ENCODE results near the gene SCN2B.

Gene SCN2B

DNA sequence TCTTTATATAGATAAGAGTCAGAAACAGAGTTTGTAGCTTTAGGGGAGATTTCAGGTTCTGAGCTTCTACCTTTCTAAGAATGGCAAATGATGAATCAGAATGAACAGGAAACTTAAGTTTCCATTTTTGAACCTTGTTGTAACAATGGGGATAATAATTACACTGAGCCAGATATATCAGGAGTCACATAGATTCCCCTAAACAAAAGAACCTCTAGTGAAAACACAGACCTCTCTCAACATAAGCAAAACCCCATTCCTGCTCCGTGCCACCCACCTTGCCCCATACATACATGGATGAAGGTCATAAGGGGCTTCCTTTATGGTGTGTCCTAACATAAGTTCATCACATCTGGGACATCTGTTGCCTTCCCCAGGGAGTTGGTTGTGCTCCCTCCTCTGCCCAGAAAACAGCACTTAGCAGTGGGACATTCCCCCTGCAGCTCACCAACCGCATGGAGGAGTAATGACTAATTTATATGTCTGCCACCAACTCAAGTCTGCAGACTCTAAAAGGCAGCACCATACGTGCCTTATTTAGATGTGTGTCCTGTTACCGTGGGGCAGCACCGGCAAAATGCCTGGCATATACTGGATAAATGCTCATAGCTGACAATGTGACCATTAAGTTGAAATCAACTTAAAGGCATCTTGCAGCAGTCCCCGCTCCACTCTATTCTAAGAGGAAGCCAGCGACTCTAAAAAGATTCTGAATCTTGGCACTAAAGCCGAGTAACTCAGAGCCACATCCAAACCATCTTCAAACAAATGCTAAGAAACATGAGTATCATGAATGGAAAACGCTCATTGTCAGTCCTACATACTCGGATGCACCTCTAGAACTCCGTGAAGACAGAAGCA, 40.4 kb upstream of the SCN2B start:
- Histone ChIP-seq H3K4me3 (ENCODE audit: low read length in 2 of 2) (peak overlapping the region in 1 of 2 donors; percentile 13), H3K4me1 (ENCODE audit: control insufficient read depth in 2 of 2, insufficient read depth in 2 of 2, low read length in 2 of 2) (peaks cover 27 to 30% of the 10 kb centered on the region in 2 donors)

DNA sequence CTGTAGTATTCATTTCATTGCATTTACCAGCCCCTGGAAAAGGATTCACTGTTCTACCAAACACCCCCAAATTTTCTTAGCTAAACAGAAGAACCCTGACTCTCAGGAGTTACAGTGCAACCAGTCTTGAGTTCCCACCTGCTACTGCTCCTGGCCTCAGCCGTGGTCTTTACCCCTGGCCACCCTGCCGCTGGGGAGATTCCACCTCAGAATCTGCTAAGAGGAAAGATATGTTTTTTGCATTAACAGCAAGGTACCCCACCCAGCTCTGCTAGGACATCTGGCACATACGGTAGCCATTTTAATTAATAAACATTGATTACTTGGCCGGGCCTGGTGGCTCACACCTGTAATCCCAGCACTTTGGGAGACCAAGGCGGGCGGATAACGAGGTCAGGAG, 39.3 kb upstream of the SCN2B start:
- Histone ChIP-seq H3K27me3 (ENCODE audit: control insufficient read depth in 2 of 2, insufficient read depth in 2 of 2, low read length in 2 of 2) (no peaks in the 10 kb centered on the region), H3K4me3 (ENCODE audit: low read length in 2 of 2) (no peak overlapping the region), H3K9me3 (ENCODE audit: control insufficient read depth in 2 of 2, low read length in 2 of 2) (no peaks in the 10 kb centered on the region), H3K4me1 (ENCODE audit: control insufficient read depth in 2 of 2, insufficient read depth in 2 of 2, low read length in 2 of 2) (peaks cover 33 to 35% of the 10 kb centered on the region in 2 donors), H3K36me3 (ENCODE audit: control insufficient read depth in 2 of 2, insufficient read depth in 2 of 2, low read length in 2 of 2) (no peaks in the 10 kb centered on the region), H3K9ac (ENCODE audit: low read depth in 1 of 2, low read length in 2 of 2) (no peak overlapping the region), H3K27ac (ENCODE audit: low read depth in 2 of 2, low read length in 2 of 2) (peak overlapping the region in 1 of 2 donors; percentile 50)

More for the DNA sequence above, 40.4 kb upstream of the SCN2B start:
- Histone ChIP-seq H3K36me3 (ENCODE audit: control insufficient read depth in 2 of 2, insufficient read depth in 2 of 2, low read length in 2 of 2) (no peaks in the 10 kb centered on the region), H3K9ac (ENCODE audit: low read depth in 1 of 2, low read length in 2 of 2) (no peak overlapping the region), H3K27me3 (ENCODE audit: control insufficient read depth in 2 of 2, insufficient read depth in 2 of 2, low read length in 2 of 2) (peaks cover 0 to 3% of the 10 kb centered on the region in 2 donors), H3K27ac (ENCODE audit: low read depth in 2 of 2, low read length in 2 of 2) (peak overlapping the region; percentile 4 to 35), H3K9me3 (ENCODE audit: control insufficient read depth in 2 of 2, low read length in 2 of 2) (no peaks in the 10 kb centered on the region)

DNA sequence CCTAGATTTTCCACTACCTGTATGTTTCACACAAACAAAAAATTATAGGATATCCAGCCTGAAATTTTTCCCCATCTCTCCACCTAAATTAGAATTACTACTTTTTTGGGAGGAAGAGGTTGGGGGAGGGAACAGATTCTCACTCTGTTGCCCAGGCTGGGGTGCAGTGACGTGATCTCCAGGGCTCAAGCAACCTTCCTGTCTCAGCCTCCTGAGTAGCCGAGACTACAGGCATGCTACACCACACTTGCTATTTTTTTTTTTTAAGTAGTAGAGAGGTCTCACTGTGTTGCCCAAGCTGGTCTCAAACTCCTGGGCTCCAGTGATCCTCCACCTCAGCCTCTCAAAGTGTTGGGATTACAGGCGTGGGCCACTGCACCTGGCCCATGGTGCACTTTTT, 38.8 kb upstream of the SCN2B start:
- Histone ChIP-seq H3K9ac (ENCODE audit: low read depth in 1 of 2, low read length in 2 of 2) (no peak overlapping the region), H3K27ac (ENCODE audit: low read depth in 2 of 2, low read length in 2 of 2) (peak overlapping the region in 1 of 2 donors; percentile 83), H3K4me3 (ENCODE audit: low read length in 2 of 2) (no peak overlapping the region), H3K4me1 (ENCODE audit: control insufficient read depth in 2 of 2, insufficient read depth in 2 of 2, low read length in 2 of 2) (peaks cover 33 to 36% of the 10 kb centered on the region in 2 donors), H3K36me3 (ENCODE audit: control insufficient read depth in 2 of 2, insufficient read depth in 2 of 2, low read length in 2 of 2) (no peaks in the 10 kb centered on the region), H3K9me3 (ENCODE audit: control insufficient read depth in 2 of 2, low read length in 2 of 2) (no peaks in the 10 kb centered on the region), H3K27me3 (ENCODE audit: control insufficient read depth in 2 of 2, insufficient read depth in 2 of 2, low read length in 2 of 2) (no peaks in the 10 kb centered on the region)

DNA sequence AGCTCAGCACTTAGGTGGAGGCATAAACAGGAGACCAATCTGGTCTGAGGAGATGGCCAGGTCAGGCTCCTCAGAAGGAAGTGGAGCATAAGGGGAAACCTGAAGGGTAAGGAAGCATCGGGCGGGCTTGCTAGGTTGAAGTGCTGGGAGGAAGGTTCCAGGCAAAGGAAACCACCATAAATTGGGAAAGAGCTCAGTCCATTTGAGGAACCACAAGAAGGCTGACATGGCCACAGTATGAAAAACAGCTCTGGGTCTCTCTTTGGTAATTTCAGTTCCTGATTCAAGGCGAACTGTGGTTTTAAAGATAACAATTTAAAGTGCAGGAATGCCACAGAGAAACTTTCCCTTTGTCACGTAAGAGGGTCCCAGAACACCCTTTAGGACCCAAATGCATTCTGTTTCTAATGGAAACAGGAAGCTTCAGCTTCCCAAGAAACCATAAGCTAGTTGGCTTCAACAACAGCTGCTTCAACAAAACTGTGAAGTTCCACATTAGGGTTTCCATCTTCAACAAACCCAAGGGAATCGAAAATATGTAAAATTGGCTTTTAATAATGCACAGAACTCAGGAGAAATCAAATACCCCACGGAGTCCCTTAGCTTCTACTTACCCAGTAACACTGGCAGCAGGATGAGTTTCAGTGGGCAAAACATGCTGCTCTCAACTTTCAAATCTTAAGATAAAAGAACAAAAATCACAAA, 37.9 kb upstream of the SCN2B start:
- H3K27ac ChIP-seq (ENCODE audit: low read depth in 2 of 2, low read length in 2 of 2) = peak overlapping the region; percentile 68 to 83
- H3K27me3 ChIP-seq (ENCODE audit: control insufficient read depth in 2 of 2, insufficient read depth in 2 of 2, low read length in 2 of 2) = no peaks in the 10 kb centered on the region
- no peaks in the 10 kb centered on the region for H3K9me3 ChIP-seq (ENCODE audit: control insufficient read depth in 2 of 2, low read length in 2 of 2)
- peaks cover 33 to 36% of the 10 kb centered on the region in 2 donors for H3K4me1 ChIP-seq (ENCODE audit: control insufficient read depth in 2 of 2, insufficient read depth in 2 of 2, low read length in 2 of 2)
- H3K36me3 ChIP-seq (ENCODE audit: control insufficient read depth in 2 of 2, insufficient read depth in 2 of 2, low read length in 2 of 2) = no peaks in the 10 kb centered on the region
- peak overlapping the region in 1 of 2 donors; percentile 58 for H3K4me3 ChIP-seq (ENCODE audit: low read length in 2 of 2)
- H3K9ac ChIP-seq (ENCODE audit: low read depth in 1 of 2, low read length in 2 of 2) = peak overlapping the region in 1 of 2 donors; percentile 27

DNA sequence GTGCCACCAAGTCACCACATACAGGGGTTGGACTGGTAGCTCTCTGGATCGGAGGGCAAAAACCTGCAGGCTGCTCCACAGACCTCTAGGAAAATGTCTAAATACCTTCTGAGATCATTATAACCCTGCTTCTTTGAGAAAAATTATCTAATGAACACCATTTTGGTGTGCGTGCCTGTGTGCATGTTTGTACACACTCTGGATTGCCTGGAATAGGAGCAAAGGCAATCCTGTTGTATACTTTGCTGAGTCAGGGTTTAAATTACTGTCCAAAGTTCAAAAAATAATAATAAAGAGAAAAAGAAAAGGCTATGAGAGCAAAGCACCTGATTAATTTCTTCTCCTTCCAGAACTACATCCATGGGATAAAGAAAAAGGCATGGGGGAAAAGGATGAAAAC, 37.3 kb upstream of the SCN2B start:
- Histone ChIP-seq H3K27me3 (ENCODE audit: control insufficient read depth in 2 of 2, insufficient read depth in 2 of 2, low read length in 2 of 2) (no peaks in the 10 kb centered on the region), H3K4me3 (ENCODE audit: low read length in 2 of 2) (peak overlapping the region in 1 of 2 donors; percentile 58), H3K9me3 (ENCODE audit: control insufficient read depth in 2 of 2, low read length in 2 of 2) (no peaks in the 10 kb centered on the region), H3K36me3 (ENCODE audit: control insufficient read depth in 2 of 2, insufficient read depth in 2 of 2, low read length in 2 of 2) (no peaks in the 10 kb centered on the region), H3K4me1 (ENCODE audit: control insufficient read depth in 2 of 2, insufficient read depth in 2 of 2, low read length in 2 of 2) (peaks cover 33 to 36% of the 10 kb centered on the region in 2 donors), H3K27ac (ENCODE audit: low read depth in 2 of 2, low read length in 2 of 2) (peak overlapping the region; percentile 68 to 83), H3K9ac (ENCODE audit: low read depth in 1 of 2, low read length in 2 of 2) (no peak overlapping the region)

DNA sequence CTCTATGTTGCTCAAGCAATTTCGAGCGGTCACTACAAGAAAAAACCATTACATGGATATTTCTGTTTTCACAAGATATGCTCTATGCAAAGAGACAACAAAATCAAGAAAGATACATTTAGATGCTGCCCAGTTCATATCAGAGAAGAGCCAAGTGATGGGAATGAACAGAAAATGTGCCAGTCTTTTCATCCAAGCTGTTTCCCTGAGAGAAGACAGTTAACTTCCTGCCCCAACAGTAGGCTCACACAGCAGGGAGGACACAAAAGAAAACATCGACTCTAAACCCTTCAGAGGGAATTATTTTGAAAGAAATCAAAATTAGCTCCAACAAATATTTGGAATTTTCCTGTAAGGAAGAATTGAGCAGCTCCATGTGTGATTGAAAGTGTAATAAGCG, 36.8 kb upstream of the SCN2B start:
- Histone ChIP-seq H3K4me3 (ENCODE audit: low read length in 2 of 2) (peak overlapping the region in 1 of 2 donors; percentile 22), H3K27me3 (ENCODE audit: control insufficient read depth in 2 of 2, insufficient read depth in 2 of 2, low read length in 2 of 2) (no peaks in the 10 kb centered on the region), H3K27ac (ENCODE audit: low read depth in 2 of 2, low read length in 2 of 2) (peak overlapping the region; percentile 68 to 83), H3K9me3 (ENCODE audit: control insufficient read depth in 2 of 2, low read length in 2 of 2) (no peaks in the 10 kb centered on the region), H3K4me1 (ENCODE audit: control insufficient read depth in 2 of 2, insufficient read depth in 2 of 2, low read length in 2 of 2) (peaks cover 33 to 36% of the 10 kb centered on the region in 2 donors), H3K9ac (ENCODE audit: low read depth in 1 of 2, low read length in 2 of 2) (no peak overlapping the region), H3K36me3 (ENCODE audit: control insufficient read depth in 2 of 2, insufficient read depth in 2 of 2, low read length in 2 of 2) (no peaks in the 10 kb centered on the region)

DNA sequence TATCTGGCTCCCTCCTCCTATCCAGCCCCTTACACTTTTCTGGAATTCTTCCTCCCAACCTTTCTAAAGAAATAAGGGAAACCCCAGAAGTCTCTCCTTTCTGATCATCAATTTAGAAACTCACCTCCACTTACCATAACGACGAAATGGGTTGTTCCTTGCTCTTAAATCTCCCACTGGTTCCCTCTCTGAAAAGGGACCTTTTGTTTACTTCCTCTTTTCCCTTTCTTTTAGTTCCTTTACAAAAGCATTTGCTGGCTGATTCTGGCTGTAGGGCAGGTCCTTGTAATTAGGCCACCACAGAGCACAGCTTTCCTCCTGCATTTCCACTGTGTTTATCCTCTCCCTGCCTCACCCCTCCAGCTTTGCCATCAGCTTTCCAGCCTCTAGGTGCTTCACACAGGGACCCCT, 36.3 kb upstream of the SCN2B start:
- no peak overlapping the region for H3K9ac ChIP-seq (ENCODE audit: low read depth in 1 of 2, low read length in 2 of 2)
- H3K9me3 ChIP-seq (ENCODE audit: control insufficient read depth in 2 of 2, low read length in 2 of 2) = no peaks in the 10 kb centered on the region
- no peaks in the 10 kb centered on the region for H3K36me3 ChIP-seq (ENCODE audit: control insufficient read depth in 2 of 2, insufficient read depth in 2 of 2, low read length in 2 of 2)
- H3K27ac ChIP-seq (ENCODE audit: low read depth in 2 of 2, low read length in 2 of 2) = peak overlapping the region; percentile 22 to 83
- no peak overlapping the region for H3K4me3 ChIP-seq (ENCODE audit: low read length in 2 of 2)
- H3K4me1 ChIP-seq (ENCODE audit: control insufficient read depth in 2 of 2, insufficient read depth in 2 of 2, low read length in 2 of 2) = peaks cover 33 to 36% of the 10 kb centered on the region in 2 donors
- no peaks in the 10 kb centered on the region for H3K27me3 ChIP-seq (ENCODE audit: control insufficient read depth in 2 of 2, insufficient read depth in 2 of 2, low read length in 2 of 2)

DNA sequence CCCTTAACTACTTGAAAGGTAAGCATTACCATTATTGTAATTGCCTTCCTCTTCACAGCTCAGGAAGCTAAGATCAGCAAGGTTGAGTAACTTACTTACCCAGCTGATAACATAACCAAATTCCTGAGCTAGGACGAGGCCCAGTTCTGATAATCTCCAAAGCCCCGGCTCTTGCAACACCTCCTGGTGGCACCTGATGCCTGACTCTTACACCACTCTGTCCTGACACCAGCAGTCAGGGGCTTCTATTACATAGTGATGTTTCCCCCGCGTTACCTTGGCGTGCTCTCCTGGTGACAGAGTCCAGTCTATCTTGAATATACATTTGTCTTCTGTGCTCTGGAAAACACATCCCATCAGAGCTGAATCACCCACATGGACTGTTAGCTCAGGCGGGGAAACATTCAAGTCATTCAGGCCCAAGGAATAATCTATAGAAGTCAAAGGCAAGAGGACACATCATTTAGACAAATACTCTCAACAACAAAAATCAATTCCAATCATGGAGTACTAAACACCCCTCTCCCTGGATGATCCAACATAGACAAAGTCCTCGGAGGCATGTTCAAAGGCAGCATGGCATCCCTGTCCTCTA, 35.8 kb upstream of the SCN2B start:
- Histone ChIP-seq H3K9ac (ENCODE audit: low read depth in 1 of 2, low read length in 2 of 2) (no peak overlapping the region), H3K4me3 (ENCODE audit: low read length in 2 of 2) (no peak overlapping the region), H3K27ac (ENCODE audit: low read depth in 2 of 2, low read length in 2 of 2) (peak overlapping the region; percentile 22 to 83), H3K27me3 (ENCODE audit: control insufficient read depth in 2 of 2, insufficient read depth in 2 of 2, low read length in 2 of 2) (no peaks in the 10 kb centered on the region), H3K36me3 (ENCODE audit: control insufficient read depth in 2 of 2, insufficient read depth in 2 of 2, low read length in 2 of 2) (no peaks in the 10 kb centered on the region), H3K4me1 (ENCODE audit: control insufficient read depth in 2 of 2, insufficient read depth in 2 of 2, low read length in 2 of 2) (peaks cover 33 to 36% of the 10 kb centered on the region in 2 donors), H3K9me3 (ENCODE audit: control insufficient read depth in 2 of 2, low read length in 2 of 2) (no peaks in the 10 kb centered on the region)

DNA sequence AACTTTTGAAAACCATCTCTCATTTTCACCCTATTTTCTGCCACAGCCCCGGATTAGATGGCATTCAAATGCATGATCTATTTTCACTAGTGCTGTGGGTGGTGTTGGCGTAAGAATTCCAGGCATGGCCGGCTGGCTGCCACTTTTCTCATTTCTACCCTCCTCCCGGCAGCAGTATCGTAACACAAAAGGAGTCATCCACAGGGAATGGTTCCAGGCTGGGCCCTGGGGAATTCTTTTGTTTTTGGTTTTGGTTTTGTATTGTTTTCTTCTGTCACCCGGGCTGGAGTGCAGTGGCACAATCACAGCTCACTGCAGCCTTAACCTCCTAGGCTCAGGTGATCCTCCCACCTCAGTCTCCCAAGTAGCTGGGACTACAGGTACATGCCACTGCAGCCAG, 34.6 kb upstream of the SCN2B start:
- no peak overlapping the region for H3K4me3 ChIP-seq (ENCODE audit: low read length in 2 of 2)
- H3K36me3 ChIP-seq (ENCODE audit: control insufficient read depth in 2 of 2, insufficient read depth in 2 of 2, low read length in 2 of 2) = no peaks in the 10 kb centered on the region
- no peak overlapping the region for H3K9ac ChIP-seq (ENCODE audit: low read depth in 1 of 2, low read length in 2 of 2)
- H3K4me1 ChIP-seq (ENCODE audit: control insufficient read depth in 2 of 2, insufficient read depth in 2 of 2, low read length in 2 of 2) = peaks cover 40 to 41% of the 10 kb centered on the region in 2 donors
- H3K27me3 ChIP-seq (ENCODE audit: control insufficient read depth in 2 of 2, insufficient read depth in 2 of 2, low read length in 2 of 2) = no peaks in the 10 kb centered on the region
- H3K27ac ChIP-seq (ENCODE audit: low read depth in 2 of 2, low read length in 2 of 2) = peak overlapping the region in 1 of 2 donors; percentile 16
- no peaks in the 10 kb centered on the region for H3K9me3 ChIP-seq (ENCODE audit: control insufficient read depth in 2 of 2, low read length in 2 of 2)

DNA sequence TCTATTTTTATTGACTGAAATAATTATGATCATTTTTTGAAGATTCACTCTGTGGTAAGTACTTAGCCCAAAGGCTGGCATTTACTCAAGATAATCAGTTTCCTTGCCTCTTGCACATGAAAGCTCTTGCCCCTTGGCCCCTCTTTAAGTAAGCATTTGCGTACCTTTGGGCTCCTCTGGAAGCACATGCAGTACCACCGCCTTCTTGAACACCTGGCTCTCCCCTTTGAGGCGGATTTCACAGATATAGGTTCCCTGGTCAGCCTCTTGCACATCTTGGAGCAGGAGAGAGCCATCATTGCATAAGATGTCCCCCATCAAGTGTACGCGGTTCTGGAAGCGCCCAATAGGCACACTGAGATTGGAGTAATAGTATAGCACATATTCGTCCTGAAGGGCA, 33.9 kb upstream of the SCN2B start:
- Histone ChIP-seq H3K4me1 (ENCODE audit: control insufficient read depth in 2 of 2, insufficient read depth in 2 of 2, low read length in 2 of 2) (peaks cover 40 to 41% of the 10 kb centered on the region in 2 donors), H3K27ac (ENCODE audit: low read depth in 2 of 2, low read length in 2 of 2) (no peak overlapping the region), H3K4me3 (ENCODE audit: low read length in 2 of 2) (no peak overlapping the region), H3K36me3 (ENCODE audit: control insufficient read depth in 2 of 2, insufficient read depth in 2 of 2, low read length in 2 of 2) (no peaks in the 10 kb centered on the region), H3K27me3 (ENCODE audit: control insufficient read depth in 2 of 2, insufficient read depth in 2 of 2, low read length in 2 of 2) (no peaks in the 10 kb centered on the region), H3K9me3 (ENCODE audit: control insufficient read depth in 2 of 2, low read length in 2 of 2) (no peaks in the 10 kb centered on the region), H3K9ac (ENCODE audit: low read depth in 1 of 2, low read length in 2 of 2) (no peak overlapping the region)

Measured in mucosa of rectum (tissue), 2 donors.